ENCODE results near the gene TNFRSF12A.
"Not testable (repeated sequence)": the region's sequence is repeated elsewhere in the genome, so short reads cannot be mapped to it uniquely, and the experiment has no call there.

DNA sequence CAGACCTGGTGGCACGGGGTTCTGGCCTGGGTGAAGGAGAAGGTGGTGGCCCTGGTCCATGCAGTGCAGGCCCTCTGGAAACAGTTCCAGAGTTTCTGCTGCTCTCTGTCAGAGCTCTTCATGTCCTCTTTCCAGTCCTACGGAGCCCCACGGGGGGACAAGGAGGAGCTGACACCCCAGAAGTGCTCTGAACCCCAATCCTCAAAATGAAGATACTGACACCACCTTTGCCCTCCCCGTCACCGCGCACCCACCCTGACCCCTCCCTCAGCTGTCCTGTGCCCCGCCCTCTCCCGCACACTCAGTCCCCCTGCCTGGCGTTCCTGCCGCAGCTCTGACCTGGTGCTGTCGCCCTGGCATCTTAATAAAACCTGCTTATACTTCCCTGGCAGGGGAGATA is 49.0 kb downstream of the TNFRSF12A start:
- not testable (repeated sequence) for TF ChIP-seq EZH2 (IDR thresholded peaks at IDR 0.05; ENCODE audit: low read length)
- TF ChIP-seq, protein P1, sequence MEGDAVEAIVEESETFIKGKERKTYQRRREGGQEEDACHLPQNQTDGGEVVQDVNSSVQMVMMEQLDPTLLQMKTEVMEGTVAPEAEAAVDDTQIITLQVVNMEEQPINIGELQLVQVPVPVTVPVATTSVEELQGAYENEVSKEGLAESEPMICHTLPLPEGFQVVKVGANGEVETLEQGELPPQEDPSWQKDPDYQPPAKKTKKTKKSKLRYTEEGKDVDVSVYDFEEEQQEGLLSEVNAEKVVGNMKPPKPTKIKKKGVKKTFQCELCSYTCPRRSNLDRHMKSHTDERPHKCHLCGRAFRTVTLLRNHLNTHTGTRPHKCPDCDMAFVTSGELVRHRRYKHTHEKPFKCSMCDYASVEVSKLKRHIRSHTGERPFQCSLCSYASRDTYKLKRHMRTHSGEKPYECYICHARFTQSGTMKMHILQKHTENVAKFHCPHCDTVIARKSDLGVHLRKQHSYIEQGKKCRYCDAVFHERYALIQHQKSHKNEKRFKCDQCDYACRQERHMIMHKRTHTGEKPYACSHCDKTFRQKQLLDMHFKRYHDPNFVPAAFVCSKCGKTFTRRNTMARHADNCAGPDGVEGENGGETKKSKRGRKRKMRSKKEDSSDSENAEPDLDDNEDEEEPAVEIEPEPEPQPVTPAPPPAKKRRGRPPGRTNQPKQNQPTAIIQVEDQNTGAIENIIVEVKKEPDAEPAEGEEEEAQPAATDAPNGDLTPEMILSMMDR (optimal IDR thresholded peaks at IDR 0.05 in 1 of 3, IDR thresholded peaks at IDR 0.05 in 1 of 3, conservative IDR thresholded peaks at IDR 0.05 in 1 of 3; ENCODE audit: extremely low read depth in 1 of 3, insufficient read depth in 2 of 3, low read length in 3 of 3): not testable (repeated sequence)
